Measurements from ENCODE around the gene PIGK. TPM values are rescaled to one million over a fixed set of nuclear protein-coding genes. Genes with fewer than 3 reads are reported as not detected.

Gene PIGK
- total RNA-seq, result 10 to 100 TPM; 24.3 to 34.9 TPM

- H3K36me3 Mint-ChIP-seq (ENCODE audit: low read depth), result peaks cover 16% of the 10 kb centered on the region
- H3K27me3 Mint-ChIP-seq, result no peaks in the 10 kb centered on the region
- H3K4me3 Mint-ChIP-seq, result peak within 1 kb of the TSS; percentile 90
- peaks cover 3% of the 10 kb centered on the region for H3K9me3 Mint-ChIP-seq
- H3K27ac Mint-ChIP-seq, result peak within 1 kb of the TSS; percentile 96
- POLR2A ChIA-PET, result interaction anchor here (0.6 to 1.5 kb wide), 3 partner anchors 19 to 550 kb away, joined by 3 to 6 read pairs (median 4); no protein-coding TSS in a partner anchor
- CTCF ChIA-PET, result no interaction called here
- peaks cover 39% of the 10 kb centered on the region for H3K4me1 Mint-ChIP-seq
- DNase-seq, result peak; percentile 91
Observed at GRCh38 chr1:77219166-77219887, at the start of gene PIGK. Gene PIGK (minus strand): TSS chr1:77219430. CDS start chr1:77219402, 28 bp downstream.

- no peaks in the 10 kb centered on the region for H3K36me3 Mint-ChIP-seq (ENCODE audit: low read depth)
- POLR2A ChIA-PET, result no interaction called here
Observed at GRCh38 chr1:77267035-77267434, 47.8 kb upstream of the PIGK start.

GRCh38 chr1:77265180-77265579, 46.0 kb upstream of the PIGK start:
- ChIA-PET POLR2A (no interaction called here), CTCF (interaction anchor here (0.6 kb wide), 1 partner anchor 62 kb away, joined by 6 read pairs; no protein-coding TSS in a partner anchor)
- Mint-ChIP-seq H3K9me3 (peaks cover 1% of the 10 kb centered on the region), H3K4me1 (no peaks in the 10 kb centered on the region), H3K36me3 (ENCODE audit: low read depth) (no peaks in the 10 kb centered on the region), H3K27ac (no peak overlapping the region), H3K4me3 (no peak overlapping the region), H3K27me3 (no peaks in the 10 kb centered on the region)
- DNase-seq, result no peak

More at GRCh38 chr1:77267035-77267434, 47.8 kb upstream of the PIGK start:
- no peaks in the 10 kb centered on the region for H3K27me3 Mint-ChIP-seq
- H3K4me3 Mint-ChIP-seq, result no peak overlapping the region
- H3K9me3 Mint-ChIP-seq, result no peaks in the 10 kb centered on the region
- H3K4me1 Mint-ChIP-seq, result no peaks in the 10 kb centered on the region
- H3K27ac Mint-ChIP-seq, result no peak overlapping the region
- no peak for DNase-seq
- CTCF ChIA-PET, result no interaction called here

GRCh38 chr1:77263708-77264107, 44.5 kb upstream of the PIGK start:
- no peak for DNase-seq
- H3K27ac Mint-ChIP-seq, result no peak overlapping the region
- no peaks in the 10 kb centered on the region for H3K27me3 Mint-ChIP-seq
- CTCF ChIA-PET, result no interaction called here
- no peaks in the 10 kb centered on the region for H3K4me1 Mint-ChIP-seq
- H3K9me3 Mint-ChIP-seq, result peaks cover 2% of the 10 kb centered on the region
- POLR2A ChIA-PET, result no interaction called here
- H3K4me3 Mint-ChIP-seq, result no peak overlapping the region
- no peaks in the 10 kb centered on the region for H3K36me3 Mint-ChIP-seq (ENCODE audit: low read depth)

GRCh38 chr1:77253211-77253610, 34.0 kb upstream of the PIGK start:
- DNase-seq, result no peak
- peaks cover 5% of the 10 kb centered on the region for H3K27me3 Mint-ChIP-seq
- H3K4me1 Mint-ChIP-seq, result peaks cover 7% of the 10 kb centered on the region
- H3K36me3 Mint-ChIP-seq (ENCODE audit: low read depth), result peaks cover 11% of the 10 kb centered on the region
- peaks cover 22% of the 10 kb centered on the region for H3K9me3 Mint-ChIP-seq
- POLR2A ChIA-PET, result no interaction called here
- CTCF ChIA-PET, result no interaction called here
- H3K27ac Mint-ChIP-seq, result no peak overlapping the region
- no peak overlapping the region for H3K4me3 Mint-ChIP-seq

- Mint-ChIP-seq H3K4me3 (no peak overlapping the region), H3K9me3 (peaks cover 21% of the 10 kb centered on the region)
Observed at GRCh38 chr1:77250126-77250525, 30.9 kb upstream of the PIGK start.

GRCh38 chr1:77245830-77246229, 26.6 kb upstream of the PIGK start:
- peaks cover 11% of the 10 kb centered on the region for H3K36me3 Mint-ChIP-seq (ENCODE audit: low read depth)
- peaks cover 23% of the 10 kb centered on the region for H3K9me3 Mint-ChIP-seq
- CTCF ChIA-PET, result no interaction called here
- POLR2A ChIA-PET, result no interaction called here
- no peak for DNase-seq
- peaks cover 7% of the 10 kb centered on the region for H3K4me1 Mint-ChIP-seq
- no peak overlapping the region for H3K27ac Mint-ChIP-seq
- H3K4me3 Mint-ChIP-seq, result no peak overlapping the region
- H3K27me3 Mint-ChIP-seq, result peaks cover 5% of the 10 kb centered on the region

More at GRCh38 chr1:77250126-77250525, 30.9 kb upstream of the PIGK start:
- Mint-ChIP-seq H3K36me3 (ENCODE audit: low read depth) (peaks cover 11% of the 10 kb centered on the region), H3K27me3 (peaks cover 5% of the 10 kb centered on the region), H3K27ac (no peak overlapping the region), H3K4me1 (peaks cover 7% of the 10 kb centered on the region)
- DNase-seq, result no peak
- ChIA-PET POLR2A (no interaction called here), CTCF (no interaction called here)

GRCh38 chr1:77239311-77239710, 20.1 kb upstream of the PIGK start:
- no peak for DNase-seq
- Mint-ChIP-seq H3K4me3 (no peak overlapping the region), H3K36me3 (ENCODE audit: low read depth) (no peaks in the 10 kb centered on the region), H3K27me3 (no peaks in the 10 kb centered on the region), H3K4me1 (no peaks in the 10 kb centered on the region), H3K9me3 (peaks cover 6% of the 10 kb centered on the region), H3K27ac (no peak overlapping the region)
- POLR2A ChIA-PET, result no interaction called here
- CTCF ChIA-PET, result no interaction called here

- CTCF ChIA-PET, result no interaction called here
- Mint-ChIP-seq H3K27ac (no peak overlapping the region), H3K36me3 (ENCODE audit: low read depth) (no peaks in the 10 kb centered on the region), H3K9me3 (peaks cover 3% of the 10 kb centered on the region), H3K4me3 (no peak overlapping the region), H3K27me3 (no peaks in the 10 kb centered on the region), H3K4me1 (no peaks in the 10 kb centered on the region)
- POLR2A ChIA-PET, result interaction anchor here (1.1 kb wide), 1 partner anchor 19 kb away, joined by 6 read pairs; the partner anchor contains the start of gene PIGK
- DNase-seq, result no peak
Observed at GRCh38 chr1:77238462-77238861, 19.2 kb upstream of the PIGK start.

- H3K27me3 Mint-ChIP-seq, result no peaks in the 10 kb centered on the region
- CTCF ChIA-PET, result no interaction called here
- no peak overlapping the region for H3K27ac Mint-ChIP-seq
- POLR2A ChIA-PET, result no interaction called here
- peaks cover 4% of the 10 kb centered on the region for H3K36me3 Mint-ChIP-seq (ENCODE audit: low read depth)
- DNase-seq, result no peak
- H3K4me1 Mint-ChIP-seq, result no peaks in the 10 kb centered on the region
- peaks cover 5% of the 10 kb centered on the region for H3K9me3 Mint-ChIP-seq
- no peak overlapping the region for H3K4me3 Mint-ChIP-seq
Observed at GRCh38 chr1:77234943-77235342, 15.7 kb upstream of the PIGK start.

GRCh38 chr1:77234096-77234495, 14.9 kb upstream of the PIGK start:
- H3K27me3 Mint-ChIP-seq, result no peaks in the 10 kb centered on the region

GRCh38 chr1:77232829-77233228, 13.6 kb upstream of the PIGK start:
- CTCF ChIA-PET, result no interaction called here
- DNase-seq, result no peak
- H3K4me3 Mint-ChIP-seq, result no peak overlapping the region
- peaks cover 5% of the 10 kb centered on the region for H3K9me3 Mint-ChIP-seq
- no peaks in the 10 kb centered on the region for H3K4me1 Mint-ChIP-seq
- H3K36me3 Mint-ChIP-seq (ENCODE audit: low read depth), result peaks cover 4% of the 10 kb centered on the region
- no peaks in the 10 kb centered on the region for H3K27me3 Mint-ChIP-seq
- POLR2A ChIA-PET, result no interaction called here
- H3K27ac Mint-ChIP-seq, result no peak overlapping the region

More at GRCh38 chr1:77234096-77234495, 14.9 kb upstream of the PIGK start:
- ChIA-PET POLR2A (no interaction called here), CTCF (no interaction called here)
- DNase-seq, result no peak
- H3K27ac Mint-ChIP-seq, result no peak overlapping the region
- peaks cover 5% of the 10 kb centered on the region for H3K9me3 Mint-ChIP-seq
- no peak overlapping the region for H3K4me3 Mint-ChIP-seq
- H3K36me3 Mint-ChIP-seq (ENCODE audit: low read depth), result peaks cover 4% of the 10 kb centered on the region
- H3K4me1 Mint-ChIP-seq, result no peaks in the 10 kb centered on the region

GRCh38 chr1:77230051-77230450, 10.8 kb upstream of the PIGK start:
- Mint-ChIP-seq H3K27me3 (no peaks in the 10 kb centered on the region), H3K9me3 (peaks cover 5% of the 10 kb centered on the region), H3K27ac (no peak overlapping the region), H3K4me3 (no peak overlapping the region), H3K4me1 (no peaks in the 10 kb centered on the region), H3K36me3 (ENCODE audit: low read depth) (peaks cover 4% of the 10 kb centered on the region)
- CTCF ChIA-PET, result no interaction called here
- DNase-seq, result no peak
- POLR2A ChIA-PET, result no interaction called here

- no peak for DNase-seq
- CTCF ChIA-PET, result no interaction called here
- H3K27me3 Mint-ChIP-seq, result no peaks in the 10 kb centered on the region
- H3K4me3 Mint-ChIP-seq, result no peak overlapping the region
- POLR2A ChIA-PET, result no interaction called here
- peaks cover 4% of the 10 kb centered on the region for H3K36me3 Mint-ChIP-seq (ENCODE audit: low read depth)
- H3K9me3 Mint-ChIP-seq, result peaks cover 5% of the 10 kb centered on the region
- no peaks in the 10 kb centered on the region for H3K4me1 Mint-ChIP-seq
- H3K27ac Mint-ChIP-seq, result no peak overlapping the region
Observed at GRCh38 chr1:77228836-77229235, 9.6 kb upstream of the PIGK start.
